Measurements from ENCODE around the gene CCDC7.

DNA sequence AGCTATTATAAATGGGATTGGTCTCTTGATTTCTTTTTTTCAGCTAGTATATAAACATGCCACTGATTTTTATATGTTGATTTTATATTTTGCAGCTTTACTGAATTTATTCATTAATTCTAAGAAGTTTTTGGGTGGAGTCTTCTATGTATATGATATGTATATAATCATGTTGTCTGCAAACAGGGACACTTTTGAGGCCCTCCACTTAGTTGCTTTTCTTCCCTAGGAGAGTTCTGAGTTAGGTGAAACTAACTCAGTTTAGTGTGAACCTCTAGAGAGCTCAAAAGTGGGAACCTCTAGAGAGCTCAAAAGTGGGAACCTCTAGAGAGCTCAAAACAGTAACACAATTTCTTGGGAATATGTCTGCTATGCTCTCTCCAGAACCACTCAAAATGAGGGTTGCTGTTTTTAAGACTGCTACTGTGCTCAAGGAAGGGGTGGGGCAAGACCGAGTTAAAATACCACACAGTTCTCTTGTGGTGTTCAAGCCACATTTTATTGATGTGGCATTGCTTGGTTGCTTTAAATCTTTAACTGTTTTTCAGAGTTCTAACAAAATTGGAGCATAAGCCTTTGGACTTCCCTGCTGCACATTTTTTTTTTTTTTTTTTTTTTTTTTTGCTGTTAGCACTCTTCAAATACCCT lies 13.2 kb downstream of the CCDC7 start:
- TF ChIP-seq, protein P1, sequence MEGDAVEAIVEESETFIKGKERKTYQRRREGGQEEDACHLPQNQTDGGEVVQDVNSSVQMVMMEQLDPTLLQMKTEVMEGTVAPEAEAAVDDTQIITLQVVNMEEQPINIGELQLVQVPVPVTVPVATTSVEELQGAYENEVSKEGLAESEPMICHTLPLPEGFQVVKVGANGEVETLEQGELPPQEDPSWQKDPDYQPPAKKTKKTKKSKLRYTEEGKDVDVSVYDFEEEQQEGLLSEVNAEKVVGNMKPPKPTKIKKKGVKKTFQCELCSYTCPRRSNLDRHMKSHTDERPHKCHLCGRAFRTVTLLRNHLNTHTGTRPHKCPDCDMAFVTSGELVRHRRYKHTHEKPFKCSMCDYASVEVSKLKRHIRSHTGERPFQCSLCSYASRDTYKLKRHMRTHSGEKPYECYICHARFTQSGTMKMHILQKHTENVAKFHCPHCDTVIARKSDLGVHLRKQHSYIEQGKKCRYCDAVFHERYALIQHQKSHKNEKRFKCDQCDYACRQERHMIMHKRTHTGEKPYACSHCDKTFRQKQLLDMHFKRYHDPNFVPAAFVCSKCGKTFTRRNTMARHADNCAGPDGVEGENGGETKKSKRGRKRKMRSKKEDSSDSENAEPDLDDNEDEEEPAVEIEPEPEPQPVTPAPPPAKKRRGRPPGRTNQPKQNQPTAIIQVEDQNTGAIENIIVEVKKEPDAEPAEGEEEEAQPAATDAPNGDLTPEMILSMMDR (conservative IDR thresholded peaks at IDR 0.05; ENCODE audit: low read length) = no peak
- TF ChIP-seq EZH2phosphoT487 (IDR thresholded peaks at IDR 0.05; ENCODE audit: borderline replicate concordance, low read depth, low read length) = no peak
